Activated T-cell treated with anti-CD3 and anti-CD28 coated beads for 24 hours (primary cell): Measurements from ENCODE around the gene ARHGAP42.
"Not testable (repeated sequence)": the region's sequence is repeated elsewhere in the genome, so short reads cannot be mapped to it uniquely, and the experiment has no call there.

Source experiments
- DNase-seq: peaks from one replicate; pipeline ENCODE4 v3.0.0-alpha.2; 2020; ENCODE audit warnings: low read depth

Gene ARHGAP42

GRCh38 chr11:100872951-100873740, 186.1 kb downstream of the ARHGAP42 start:
- DNase-seq, result no peak

GRCh38 chr11:100874203-100874602, 187.1 kb downstream of the ARHGAP42 start:
- DNase-seq, result no peak

DNA sequence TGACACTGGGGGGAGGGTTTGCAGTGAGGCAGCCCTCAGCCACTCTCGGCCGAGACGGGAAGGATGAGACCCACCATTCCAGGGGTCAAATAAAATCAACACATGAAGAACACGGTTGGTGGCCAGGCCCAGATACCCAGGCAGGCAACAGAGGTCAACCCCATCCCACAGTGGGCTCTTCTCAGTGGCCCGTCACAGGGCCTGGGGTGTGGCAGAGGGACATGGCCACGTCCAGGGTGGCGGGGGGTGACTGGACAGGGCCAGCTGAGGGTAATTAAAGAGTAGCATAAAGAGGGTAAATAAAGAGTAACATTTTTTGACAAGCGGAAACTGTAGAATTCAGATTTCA, 188.4 kb downstream of the ARHGAP42 start:
- no peak for DNase-seq

DNA sequence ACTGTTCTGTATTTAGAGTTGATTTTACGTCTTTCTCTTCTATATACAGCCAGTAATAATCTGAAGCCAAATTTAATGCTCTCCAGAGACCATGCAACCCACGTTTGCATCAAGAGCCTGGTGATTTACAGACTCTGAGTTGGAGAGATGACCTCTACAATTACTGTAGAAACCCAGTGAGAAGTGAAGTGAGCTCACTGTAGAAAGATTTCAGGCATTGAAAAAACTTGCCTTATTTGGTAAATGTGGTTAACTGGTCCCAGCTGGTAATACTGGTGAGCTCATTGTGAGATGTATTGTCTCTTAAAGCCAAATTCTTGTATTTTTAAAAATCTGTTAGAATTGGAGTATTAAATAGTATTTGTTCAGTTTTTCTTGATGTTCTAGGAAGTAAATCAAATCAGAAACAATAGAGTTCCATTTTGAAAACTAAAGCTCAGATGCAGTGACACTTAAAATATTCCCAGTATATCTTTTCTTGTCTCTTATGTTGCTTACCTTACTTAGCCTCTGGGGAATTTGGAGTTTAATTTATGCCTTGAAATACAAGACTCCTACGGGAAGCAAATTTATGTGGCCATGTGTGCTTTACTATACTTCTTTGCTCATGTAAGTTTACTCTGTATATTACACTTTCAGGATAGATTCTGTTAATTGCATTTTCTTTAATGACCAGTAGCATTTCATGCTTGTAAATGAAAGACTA, 189.9 kb downstream of the ARHGAP42 start:
- DNase-seq, result no peak

DNA sequence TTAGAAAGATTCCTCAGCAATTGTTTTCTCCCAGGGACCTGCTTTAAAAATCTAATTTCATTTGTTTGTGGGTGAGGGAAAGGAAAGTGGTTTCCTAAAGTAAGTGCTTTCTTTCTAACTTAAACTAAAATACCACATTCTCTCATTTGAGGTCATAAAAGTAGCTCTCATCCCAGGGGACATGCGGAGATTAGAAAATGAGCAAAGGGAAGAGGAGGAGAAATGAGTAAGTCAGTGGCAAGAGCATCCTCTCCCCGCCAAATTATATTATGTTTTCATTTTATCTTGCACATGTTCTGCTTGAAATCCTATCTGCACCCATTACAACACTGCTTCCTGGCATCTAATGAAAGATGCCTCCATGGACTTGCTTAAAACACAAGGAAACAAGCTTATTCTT, 191.4 kb downstream of the ARHGAP42 start:
- DNase-seq, result no peak

- no peak for DNase-seq
Observed at GRCh38 chr11:100882957-100883356, 195.9 kb downstream of the ARHGAP42 start.

DNA sequence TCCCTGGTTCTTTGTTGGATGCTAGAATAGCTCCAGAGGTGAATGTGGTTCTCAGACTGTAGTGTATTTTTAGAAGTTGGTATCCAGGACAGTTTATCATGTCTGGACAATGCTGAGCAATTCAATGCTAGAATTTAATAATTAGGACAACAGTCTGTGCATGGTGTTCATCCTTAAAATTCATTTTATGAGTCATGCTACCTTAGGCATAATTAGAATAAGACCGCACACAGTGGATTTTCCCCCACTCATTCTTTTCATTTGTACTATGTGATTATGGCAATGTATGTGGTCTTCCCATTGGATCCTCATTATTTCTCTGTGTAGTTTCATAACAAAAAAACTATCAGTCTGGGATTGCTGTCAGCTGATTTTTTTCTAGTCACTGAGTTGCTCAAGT, 196.7 kb downstream of the ARHGAP42 start:
- no peak for DNase-seq

- no peak for DNase-seq
Observed at GRCh38 chr11:100887659-100888058, 200.6 kb downstream of the ARHGAP42 start.

DNA sequence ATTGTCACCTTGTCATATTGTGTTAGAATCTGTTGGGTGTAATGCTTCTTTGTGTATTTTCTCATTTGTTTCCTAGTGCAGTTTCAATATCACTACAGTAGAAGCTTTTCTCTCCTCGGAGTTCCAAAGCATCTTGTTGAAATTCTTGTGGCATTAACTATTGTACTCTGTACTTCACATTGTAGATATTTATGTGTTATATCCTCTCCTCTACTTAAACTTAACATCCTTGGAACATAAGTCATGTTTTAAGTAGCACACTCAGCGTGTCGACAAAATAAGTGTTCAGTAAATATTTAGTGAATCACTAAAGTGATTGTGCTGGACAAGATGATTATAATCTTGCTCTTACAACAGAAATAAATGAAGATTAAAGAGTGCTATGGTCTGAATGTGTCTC, 201.7 kb downstream of the ARHGAP42 start:
- DNase-seq, result no peak

GRCh38 chr11:100889758-100890157, 202.7 kb downstream of the ARHGAP42 start:
- DNase-seq, result no peak

DNA sequence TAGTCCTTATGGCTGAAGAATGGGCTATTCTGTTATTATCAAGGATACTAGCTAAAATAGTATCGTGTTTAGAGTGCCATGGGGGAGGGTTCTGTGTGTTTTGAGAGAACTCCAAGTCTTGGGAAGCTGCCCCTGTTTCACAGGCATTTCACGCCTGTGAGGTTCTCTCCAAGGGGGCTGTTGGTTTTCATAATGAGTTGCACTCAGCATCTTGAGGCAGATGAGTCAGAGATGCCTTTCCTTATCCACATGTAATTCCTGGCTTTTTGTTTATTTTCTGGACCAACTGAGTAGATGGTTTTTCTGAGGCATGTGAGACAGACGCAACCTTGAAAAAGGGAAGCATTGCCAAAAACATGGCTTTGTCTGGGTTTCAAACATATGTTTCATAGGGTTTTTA, 203.7 kb downstream of the ARHGAP42 start:
- DNase-seq, result no peak

DNA sequence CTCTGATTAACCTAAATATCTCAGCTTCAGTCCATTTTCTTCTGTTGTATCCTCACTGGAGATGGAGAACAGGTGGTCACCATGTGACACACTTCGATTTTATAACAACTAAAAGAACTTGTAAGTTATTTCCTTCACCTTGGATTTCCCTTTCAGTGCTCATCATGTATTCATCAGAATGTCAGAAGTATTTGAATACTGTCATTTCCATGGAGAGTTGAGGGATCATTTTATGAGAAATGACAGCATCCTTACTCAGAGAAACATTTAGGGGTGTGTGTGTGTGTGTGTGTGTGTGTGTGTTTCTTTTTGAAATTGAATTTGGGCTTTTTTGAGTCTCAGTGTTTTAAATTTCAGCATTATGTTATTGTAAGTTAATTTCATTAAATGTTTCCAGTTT, 205.8 kb downstream of the ARHGAP42 start:
- DNase-seq, result no peak

DNA sequence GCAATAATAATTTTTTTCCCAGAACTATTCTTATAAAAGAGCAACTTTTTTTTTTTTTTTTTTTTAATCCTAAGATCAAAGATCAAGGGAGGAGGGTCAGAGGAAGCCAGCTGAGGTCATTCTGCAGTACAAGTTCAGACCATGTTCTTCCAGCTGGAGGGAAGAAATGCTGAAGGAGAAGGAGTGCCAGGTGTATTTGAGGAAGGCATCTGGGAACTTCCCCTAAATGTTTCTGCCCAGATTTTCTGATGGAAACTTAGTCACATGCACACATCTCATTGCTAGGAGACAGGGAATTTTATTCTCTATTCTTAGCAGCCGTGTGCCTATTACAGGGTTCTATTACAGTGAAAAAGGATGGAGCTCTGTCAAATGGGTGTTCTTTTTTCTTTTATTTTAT, 208.4 kb downstream of the ARHGAP42 start:
- no peak for DNase-seq

DNA sequence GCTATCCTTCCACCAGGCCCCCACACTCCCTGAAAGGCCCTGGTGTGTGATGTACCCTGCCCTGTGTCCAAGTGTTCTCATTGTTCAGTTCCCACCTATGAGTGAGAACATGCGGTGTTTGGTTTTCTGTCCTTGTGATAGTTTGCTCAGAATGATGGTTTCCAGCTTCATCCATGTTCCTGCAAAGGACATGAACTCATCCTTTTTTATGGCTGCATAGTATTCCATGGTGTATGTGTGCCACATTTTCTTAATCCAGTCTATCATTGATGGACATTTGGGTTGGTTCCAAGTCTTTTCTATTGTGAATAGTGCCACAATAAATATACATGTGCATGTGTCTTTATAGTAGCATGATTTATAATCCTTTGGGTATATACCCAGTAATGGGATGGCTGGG, 208.9 kb downstream of the ARHGAP42 start:
- not testable (repeated sequence) for DNase-seq

GRCh38 chr11:100901471-100901870, 214.4 kb downstream of the ARHGAP42 start:
- not testable (repeated sequence) for DNase-seq

GRCh38 chr11:100902454-100903141, 215.5 kb downstream of the ARHGAP42 start:
- no peak for DNase-seq

- no peak for DNase-seq
Observed at GRCh38 chr11:100903284-100903683, 216.2 kb downstream of the ARHGAP42 start.

- no peak for DNase-seq
Observed at GRCh38 chr11:100905684-100906083, 218.6 kb downstream of the ARHGAP42 start.

DNA sequence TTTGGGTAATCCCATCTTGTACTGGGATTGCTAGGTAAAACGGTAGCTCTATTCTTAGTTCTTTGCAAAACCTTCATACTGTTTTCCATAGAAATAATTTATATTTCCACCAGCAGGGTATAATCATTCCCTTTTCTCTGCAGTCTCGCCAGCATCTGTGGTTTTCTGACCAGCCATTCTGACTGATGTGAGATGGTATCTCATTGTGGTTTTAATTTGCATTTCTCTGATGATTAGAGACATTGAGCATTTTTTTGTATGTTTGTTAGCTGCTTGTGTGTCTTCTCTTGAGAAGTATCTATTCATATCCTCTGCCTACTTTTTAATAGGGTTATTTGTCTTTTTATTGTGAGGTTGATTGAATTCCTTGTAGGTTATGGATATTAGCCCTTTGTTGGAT, 221.7 kb downstream of the ARHGAP42 start:
- no peak for DNase-seq

DNA sequence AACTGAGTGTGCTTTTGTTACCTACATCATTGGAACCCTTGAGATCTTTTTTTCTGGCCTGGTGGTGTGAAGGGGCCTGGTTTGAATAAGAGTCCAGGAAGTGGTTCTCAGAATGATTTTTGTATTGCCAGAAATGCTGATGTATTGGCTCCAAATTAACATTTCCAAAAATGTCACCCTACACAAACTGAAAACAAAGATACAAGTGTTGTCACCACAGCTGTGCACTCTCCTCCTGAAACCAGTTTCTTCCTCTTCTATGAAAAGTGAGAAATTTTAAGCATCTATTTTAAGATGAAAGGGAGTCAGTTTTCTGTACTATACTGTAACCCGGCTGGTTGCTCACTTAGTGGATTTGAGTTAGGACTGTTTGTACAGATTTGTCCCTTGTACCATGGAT, 223.7 kb downstream of the ARHGAP42 start:
- DNase-seq, result no peak

DNA sequence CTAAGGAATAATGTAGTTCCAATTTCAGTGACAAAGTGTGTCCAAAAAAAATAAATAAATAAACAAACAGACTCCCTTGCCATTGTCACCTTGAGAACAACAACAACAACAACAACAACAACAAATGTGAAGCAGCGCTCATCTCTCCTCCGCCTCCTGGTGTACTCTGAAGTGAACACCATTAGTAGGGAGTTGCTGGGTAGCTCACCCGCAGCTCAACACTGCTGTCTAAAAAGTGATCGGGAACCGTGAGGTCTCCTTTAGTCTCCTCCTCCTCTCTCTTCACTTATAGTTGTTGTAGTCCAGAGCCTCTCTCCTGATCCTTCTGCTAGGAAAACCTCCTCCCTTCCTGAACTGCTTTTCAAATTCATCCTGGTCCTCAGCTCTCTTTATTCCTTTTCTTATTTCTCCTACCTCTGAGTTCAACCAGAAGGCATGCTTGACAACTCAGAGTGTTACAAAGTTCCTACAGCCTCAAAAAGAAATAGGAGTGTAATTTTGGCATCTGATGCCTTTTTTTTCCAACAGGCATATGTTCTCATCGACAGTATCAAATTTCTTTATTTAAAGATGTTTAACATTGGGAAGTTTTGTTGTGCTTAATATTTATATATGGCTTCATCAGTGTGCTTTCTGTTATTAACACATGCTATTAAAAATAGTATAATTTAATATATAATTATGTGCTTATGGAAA, 227.5 kb downstream of the ARHGAP42 start:
- DNase-seq, result no peak
